HepG2 (cell line): ENCODE results near the gene SRC. TPM values are rescaled to one million over a fixed set of nuclear protein-coding genes. Genes with fewer than 3 reads are reported as not detected.
A peak's percentile ranks its signal among the peaks of the same experiment; 100 is the strongest.

Source experiments
- ATRX ChIP-seq: sonication (generic); formaldehyde crosslinking; IDR thresholded peaks from 2 replicates; pipeline ENCODE4 v1.4.0; 2020; ENCODE audit warnings: missing genetic modification reagents, borderline replicate concordance
- CTCF ChIP-seq: sonication (generic); formaldehyde crosslinking; IDR thresholded peaks from 2 replicates; pipeline ENCODE4 v1.5.0; 2020; ENCODE audit warnings: mild to moderate bottlenecking, missing genetic modification reagents, moderate library complexity
- ELF1 ChIP-seq: sonication (generic); formaldehyde crosslinking; IDR thresholded peaks from 2 replicates; pipeline ENCODE4 v1.4.0; 2020; ENCODE audit warnings: missing genetic modification reagents
- FOSL1 ChIP-seq: sonication (generic); formaldehyde crosslinking; IDR thresholded peaks from 2 replicates; pipeline ENCODE4 v1.9.0; 2021; ENCODE audit warnings: missing genetic modification reagents, borderline replicate concordance
- GATA4 ChIP-seq: sonication (generic); IDR thresholded peaks from 2 replicates; pipeline ENCODE4 v1.6.1; 2016; ENCODE audit warnings: antibody characterized with exemption, low read depth, borderline replicate concordance
- HES4 ChIP-seq: sonication (generic); formaldehyde crosslinking; IDR thresholded peaks from 2 replicates; pipeline ENCODE4 v1.9.0; 2021; ENCODE audit warnings: mild to moderate bottlenecking, missing genetic modification reagents, borderline replicate concordance
- HMGA1 ChIP-seq: sonication (generic); formaldehyde crosslinking; conservative IDR thresholded peaks from 2 replicates; pipeline ENCODE4 v1.4.0; 2020; ENCODE audit warnings: missing genetic modification reagents
- HOXA7 ChIP-seq: sonication (generic); formaldehyde crosslinking; IDR thresholded peaks from 2 replicates; pipeline ENCODE4 v1.8.1; 2022; ENCODE audit warnings: mild to moderate bottlenecking, missing genetic modification reagents, moderate library complexity
- KLF9 ChIP-seq: IDR thresholded peaks from 2 replicates; pipeline ENCODE4 v1.6.1; 2016; ENCODE audit warnings: low read depth
- KMT2B ChIP-seq: IDR thresholded peaks from 2 replicates; pipeline ENCODE4 v1.6.1; 2016; ENCODE audit warnings: missing genetic modification reagents, missing compliant biosample characterization
- MTF1 ChIP-seq: sonication (generic); formaldehyde crosslinking; IDR thresholded peaks from 2 replicates; pipeline ENCODE4 v1.5.0; 2020; ENCODE audit warnings: missing genetic modification reagents
- MXI1 ChIP-seq: IDR thresholded peaks from 3 replicates; pipeline ENCODE4 v1.6.1; 2012; ENCODE audit warnings: low read depth, low read length, inconsistent platforms, borderline replicate concordance
- NFE2L2 ChIP-seq: fragments of 150-350 bp; IDR thresholded peaks from 2 replicates; pipeline ENCODE4 v1.6.1; 2014; ENCODE audit warnings: low read length
- NR3C1 ChIP-seq: sonication (generic); formaldehyde crosslinking; IDR thresholded peaks from 2 replicates; pipeline ENCODE4 v1.4.0; 2020; ENCODE audit warnings: missing genetic modification reagents
- RFXAP ChIP-seq: sonication (generic); formaldehyde crosslinking; IDR thresholded peaks from 2 replicates; pipeline ENCODE4 v1.4.0; 2020; ENCODE audit warnings: missing genetic modification reagents, borderline replicate concordance
- SP2 ChIP-seq: sonication (generic); formaldehyde crosslinking; IDR thresholded peaks from 2 replicates; pipeline ENCODE4 v1.5.1; 2020; ENCODE audit warnings: mild to moderate bottlenecking, missing genetic modification reagents
- TRIM22 ChIP-seq: fragments of 450-650 bp; IDR thresholded peaks from 2 replicates; pipeline ENCODE4 v1.6.1; 2017
- ZFY ChIP-seq: sonication (generic); formaldehyde crosslinking; IDR thresholded peaks from 2 replicates; pipeline ENCODE4 v1.4.0; 2020; ENCODE audit warnings: missing genetic modification reagents
- ZNF281 ChIP-seq: sonication (generic); formaldehyde crosslinking; IDR thresholded peaks from 2 replicates; pipeline ENCODE4 v1.4.0; 2020; ENCODE audit warnings: missing genetic modification reagents, borderline replicate concordance
- ZNF33A ChIP-seq: sonication (generic); formaldehyde crosslinking; IDR thresholded peaks from 2 replicates; pipeline ENCODE4 v1.5.1; 2020; ENCODE audit warnings: missing genetic modification reagents, mild to moderate bottlenecking, moderate library complexity, borderline replicate concordance
- ZNF558 ChIP-seq: sonication (generic); formaldehyde crosslinking; IDR thresholded peaks from 2 replicates; pipeline ENCODE4 v1.9.0; 2022; ENCODE audit warnings: mild to moderate bottlenecking, missing genetic modification reagents, borderline replicate concordance
- ZNF580 ChIP-seq: IDR thresholded peaks from 2 replicates; pipeline ENCODE4 v1.6.1; 2016; ENCODE audit warnings: low read depth, borderline replicate concordance
- ZNF652 ChIP-seq: IDR thresholded peaks from 2 replicates; pipeline ENCODE4 v1.6.1; 2016; ENCODE audit warnings: low read depth, borderline replicate concordance
- ZNF766 ChIP-seq: sonication (generic); formaldehyde crosslinking; IDR thresholded peaks from 2 replicates; pipeline ENCODE4 v1.5.0; 2020; ENCODE audit warnings: missing genetic modification reagents, borderline replicate concordance
- ZNF768 ChIP-seq: sonication (generic); formaldehyde crosslinking; IDR thresholded peaks from 2 replicates; pipeline ENCODE4 v1.4.0; 2020; ENCODE audit warnings: missing genetic modification reagents
- ZNF879 ChIP-seq: sonication (generic); formaldehyde crosslinking; IDR thresholded peaks from 2 replicates; pipeline ENCODE4 v1.8.1; 2023; ENCODE audit warnings: missing genetic modification reagents
- ZSCAN12 ChIP-seq: sonication (generic); formaldehyde crosslinking; IDR thresholded peaks from 2 replicates; pipeline ENCODE4 v1.9.0; 2021; ENCODE audit warnings: mild to moderate bottlenecking, missing genetic modification reagents
- polyA plus RNA-seq, 8 experiments: library from polyadenylated mRNA; depleted of rRNA in 3 of 8; stranded (reverse) in 7 of 8; unstranded in 1 of 8; fragments of >200 nt; fragmentation: Illumina TruSeq in 4 of 8; extraction: Trizol in 4 of 8; gene quantifications; 2 replicates each; pipeline versions ENCODE4 v1.2.1 to v1.2.3, GENCODE V29; 2011 to 2016; ENCODE audit warnings: low read depth in 4 of 8, missing spikeins in 1 of 8, mixed read lengths in 1 of 8; ENCODE audit not compliant: insufficient read depth in 1 of 8
- total RNA-seq, 5 experiments: library from RNA; depleted of rRNA; stranded (reverse); fragments of >200 nt; fragmentation: Illumina TruSeq; extraction: Trizol; gene quantifications; 2 replicates each; pipeline ENCODE4 v1.2.3, GENCODE V29; 2016; ENCODE audit warnings: low read depth in 1 of 5

Gene SRC
- total and polyA plus RNA-seq, 2 of the 13 experiments (the other 11 are each of a cell fraction or from before 2014, with no cell fraction given): 54.7 to 192 TPM

GRCh38 chr20:37335642-37336368 lies 10.1 kb upstream of the SRC start (continued):
- TF ChIP-seq ZNF580 (CRISPR knock-in tag) (peak; percentile 68; the same call in 1 of the 2 replicates), ZNF33A (CRISPR knock-in tag) (no peak), HOXA7 (CRISPR knock-in tag) (no peak), HES4 (CRISPR knock-in tag) (no peak), CTCF (peak; percentile 29), ZSCAN12 (CRISPR knock-in tag) (no peak), NR3C1 (CRISPR knock-in tag) (no peak), ZNF768 (CRISPR knock-in tag) (peak; percentile 99), MXI1 (no peak), ZNF281 (CRISPR knock-in tag) (no peak), ZNF879 (no peak), GATA4 (no peak), RFXAP (no peak; the same call in 1 of the 2 replicates), TRIM22 (no peak), KLF9 (CRISPR knock-in tag) (no peak), HMGA1 (no peak), FOSL1 (CRISPR knock-in tag) (no peak), ZFY (no peak), ZNF652 (no peak), ZNF766 (CRISPR knock-in tag) (no peak), SP2 (CRISPR knock-in tag) (no peak), KMT2B (CRISPR knock-in tag) (0 out of 2 replicates have a peak, but pooled peaks have one; percentile 39), NFE2L2 (peak; percentile 21; the same call in 1 of the 2 replicates), ATRX (CRISPR knock-in tag) (no peak), ZNF558 (CRISPR knock-in tag) (no peak), ELF1 (no peak), MTF1 (CRISPR knock-in tag) (no peak)
